Colonic mucosa (tissue), 4 donors: Measurements from ENCODE around the gene RNU1-2. TPM values are rescaled to one million over a fixed set of nuclear protein-coding genes. Genes with fewer than 3 reads are reported as not detected.
A peak's percentile ranks its signal among the peaks of the same experiment; 100 is the strongest.
"Not testable (repeated sequence)": the region's sequence is repeated elsewhere in the genome, so short reads cannot be mapped to it uniquely, and the experiment has no call there.

ENCODE experiments used
- DNase-seq: peaks from one replicate; pipeline ENCODE4 v3.0.0-alpha.2; 2020
- H3K27ac ChIP-seq: fragments of 200-600 bp; one replicate; pipeline ENCODE4 v1.8.0; 2021
- H3K27me3 ChIP-seq: fragments of 200-600 bp; one replicate; pipeline ENCODE4 v1.8.0; 2021
- H3K36me3 ChIP-seq: fragments of 200-600 bp; one replicate; pipeline ENCODE4 v1.8.0; 2021
- H3K4me1 ChIP-seq: fragments of 200-600 bp; one replicate; pipeline ENCODE4 v1.8.0; 2021; ENCODE audit warnings: mild to moderate bottlenecking
- H3K4me3 ChIP-seq: fragments of 200-600 bp; one replicate; pipeline ENCODE4 v1.8.0; 2021
- H3K9ac ChIP-seq, 2 donors: one replicate each; pipeline ENCODE4 v1.7.0; 2013; ENCODE audit warnings: control low read depth in 2 of 2, low read depth in 2 of 2, low read length in 2 of 2
- H3K9me3 ChIP-seq: fragments of 200-600 bp; one replicate; pipeline ENCODE4 v1.8.0; 2021
- intact Hi-C: fragments of 100-400 bp; cut with DNase I; formaldehyde crosslinking; loops from one replicate; pipeline ENCODE4 v1.14.1; 2022
- total RNA-seq, 2 donors: library from RNA; stranded (reverse); fragmentation: NEBNext Ultra II Directional in 1 of 2; extraction: Animal tissue kit (Norgen Biotek cat#: 25700) in 1 of 2; gene quantifications; one replicate each; pipeline ENCODE4 v1.2.1, GENCODE V29; 2021
- donor health status: healthy.
- donor health status: DM: no; HTN: no; CAD: no.
- donor health status: DM: no; HTN: no; CAD: no.

The RNU1-2 gene
- total RNA-seq: 1,000 to 10,000 TPM; 1,159 to 2,517 TPM

GRCh38 chr1:16895598-16896315 is at the start of gene RNU1-2:
RNU1-2 (plus strand) TSS chr1:16895980.
- Histone ChIP-seq H3K27ac (peak within 1 kb of the TSS; percentile 66), H3K9ac (peak within 1 kb of the TSS; percentile 33 to 70)
- H3K4me1 ChIP-seq, H3K36me3 ChIP-seq, intact Hi-C loops, H3K4me3 ChIP-seq, H3K27me3 ChIP-seq, H3K9me3 ChIP-seq: not testable (repeated sequence)
- DNase-seq: peak; percentile 77

- H3K36me3 ChIP-seq, H3K9ac ChIP-seq, intact Hi-C loops, H3K4me3 ChIP-seq, H3K9me3 ChIP-seq, H3K27ac ChIP-seq, H3K27me3 ChIP-seq, DNase-seq, H3K4me1 ChIP-seq: not testable (repeated sequence)
Observed at GRCh38 chr1:16856201-16856600, 39.6 kb upstream of the RNU1-2 start.

- H3K27ac ChIP-seq, DNase-seq, H3K4me3 ChIP-seq, H3K9me3 ChIP-seq, H3K36me3 ChIP-seq, H3K27me3 ChIP-seq, H3K4me1 ChIP-seq, intact Hi-C loops, H3K9ac ChIP-seq: not testable (repeated sequence)
Observed at GRCh38 chr1:16859167-16860041, 36.4 kb upstream of the RNU1-2 start.

DNA sequence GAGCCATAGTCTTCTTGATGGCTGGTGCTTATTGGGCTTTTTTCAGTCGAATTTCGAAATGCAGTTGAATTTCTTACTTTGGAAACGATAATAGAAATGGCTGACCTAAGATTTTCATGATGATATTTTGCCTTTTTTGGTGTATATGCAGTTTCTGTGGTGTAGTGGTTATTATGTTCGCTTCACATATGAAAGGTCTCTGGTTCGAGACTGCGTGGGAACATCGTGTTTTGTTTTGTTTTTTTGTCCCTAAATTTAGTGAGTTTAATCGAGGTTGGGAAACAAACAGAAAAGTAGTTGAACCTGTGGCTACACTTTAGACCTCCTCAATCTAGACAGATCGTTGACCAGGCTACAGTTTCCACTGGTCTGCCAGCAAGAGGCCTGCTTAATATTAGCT is 35.7 kb upstream of the RNU1-2 start:
- H3K4me3 ChIP-seq, H3K9ac ChIP-seq, DNase-seq, intact Hi-C loops, H3K9me3 ChIP-seq, H3K27me3 ChIP-seq, H3K27ac ChIP-seq, H3K4me1 ChIP-seq, H3K36me3 ChIP-seq: not testable (repeated sequence)

- H3K27ac ChIP-seq, H3K4me3 ChIP-seq, H3K9ac ChIP-seq, H3K4me1 ChIP-seq, H3K27me3 ChIP-seq, H3K9me3 ChIP-seq, intact Hi-C loops, H3K36me3 ChIP-seq, DNase-seq: not testable (repeated sequence)
Observed at GRCh38 chr1:16861832-16862245, 33.9 kb upstream of the RNU1-2 start.

DNA sequence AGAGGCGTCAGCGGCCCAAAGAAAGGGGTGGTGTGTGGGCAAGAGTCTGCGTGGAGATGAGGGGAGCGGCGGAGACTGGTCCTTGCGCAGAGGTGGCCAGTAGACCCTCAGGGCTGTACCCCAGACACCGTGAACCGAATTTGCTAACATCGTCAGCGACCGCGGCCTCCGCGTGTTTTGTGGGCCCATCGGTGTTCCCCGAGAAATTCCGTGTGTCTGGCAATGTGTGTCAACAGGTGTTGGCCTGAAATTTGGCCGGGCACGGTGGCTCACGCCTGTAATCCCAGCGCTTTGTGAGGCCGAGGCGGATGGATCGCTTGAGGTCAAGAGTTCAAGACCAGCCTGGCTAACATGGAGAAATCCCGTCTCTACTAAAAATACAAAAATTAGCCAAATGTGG is 33.4 kb upstream of the RNU1-2 start:
- H3K27ac ChIP-seq, H3K27me3 ChIP-seq, H3K9me3 ChIP-seq, DNase-seq, intact Hi-C loops, H3K9ac ChIP-seq, H3K36me3 ChIP-seq, H3K4me1 ChIP-seq, H3K4me3 ChIP-seq: not testable (repeated sequence)

- H3K9ac ChIP-seq, H3K27ac ChIP-seq, intact Hi-C loops, H3K9me3 ChIP-seq, H3K4me1 ChIP-seq, H3K36me3 ChIP-seq, H3K27me3 ChIP-seq, DNase-seq, H3K4me3 ChIP-seq: not testable (repeated sequence)
Observed at GRCh38 chr1:16863024-16863423, 32.8 kb upstream of the RNU1-2 start.

GRCh38 chr1:16866926-16867707 is 28.7 kb upstream of the RNU1-2 start:
- H3K9ac ChIP-seq, H3K27me3 ChIP-seq, intact Hi-C loops, H3K27ac ChIP-seq, H3K9me3 ChIP-seq, DNase-seq, H3K36me3 ChIP-seq, H3K4me1 ChIP-seq, H3K4me3 ChIP-seq: not testable (repeated sequence)

GRCh38 chr1:16868787-16869186 is 27.0 kb upstream of the RNU1-2 start:
- H3K27me3 ChIP-seq, DNase-seq, H3K27ac ChIP-seq, H3K4me1 ChIP-seq, H3K4me3 ChIP-seq, H3K36me3 ChIP-seq, H3K9me3 ChIP-seq, H3K9ac ChIP-seq, intact Hi-C loops: not testable (repeated sequence)

GRCh38 chr1:16869996-16870395 is 25.8 kb upstream of the RNU1-2 start:
- H3K9me3 ChIP-seq, H3K4me3 ChIP-seq, H3K27ac ChIP-seq, H3K4me1 ChIP-seq, H3K9ac ChIP-seq, H3K27me3 ChIP-seq, DNase-seq, H3K36me3 ChIP-seq, intact Hi-C loops: not testable (repeated sequence)

- intact Hi-C loops, H3K27me3 ChIP-seq, H3K27ac ChIP-seq, H3K4me3 ChIP-seq, H3K4me1 ChIP-seq, H3K9me3 ChIP-seq, H3K9ac ChIP-seq, DNase-seq, H3K36me3 ChIP-seq: not testable (repeated sequence)
Observed at GRCh38 chr1:16871171-16871570, 24.6 kb upstream of the RNU1-2 start.

- H3K9me3 ChIP-seq, H3K4me3 ChIP-seq, intact Hi-C loops, H3K4me1 ChIP-seq, H3K27me3 ChIP-seq, H3K36me3 ChIP-seq, H3K27ac ChIP-seq: not testable (repeated sequence)
- peak overlapping the region in 1 of 2 donors; percentile 3 for H3K9ac ChIP-seq
- peak; percentile 44 for DNase-seq
Observed at GRCh38 chr1:16872152-16873075, 23.4 kb upstream of the RNU1-2 start.
